SK-N-DZ (cell line): Measurements from ENCODE around the gene CPN2. TPM values are rescaled to one million over a fixed set of nuclear protein-coding genes. Genes with fewer than 3 reads are reported as not detected.

Experiments used
- DNase-seq: peaks from one replicate; pipeline ENCODE4 v3.0.0-alpha.2; 2015; ENCODE audit warnings: low spot score
- polyA plus RNA-seq, 2 experiments: library from polyadenylated mRNA; depleted of rRNA; stranded (reverse); fragments of >200 nt; gene quantifications; 2 replicates each; pipeline ENCODE4 v1.2.3, GENCODE V29; 2014

CPN2 gene
- not detected in 2 replicates for polyA plus RNA-seq (2014; cell fraction: cytosol; rRNA removed)
- not detected in 2 replicates for polyA plus RNA-seq (2014; cell fraction: nucleus; rRNA removed)

- no peak for DNase-seq
Observed at GRCh38 chr3:194351080-194351672, at the start of gene CPN2. CPN2 (minus strand) TSS chr3:194351328; CDS start chr3:194342702, 8,626 bp downstream.

- DNase-seq: no peak
Observed at GRCh38 chr3:194399874-194400411, 48.8 kb upstream of the CPN2 start.

- DNase-seq: no peak
Observed at GRCh38 chr3:194399166-194399565, 48.0 kb upstream of the CPN2 start, which contains the start of gene GP5. GP5 (minus strand) TSS chr3:194399266; CDS start chr3:194398282, 984 bp downstream.

- DNase-seq: no peak
Observed at GRCh38 chr3:194397757-194398312, 46.7 kb upstream of the CPN2 start.

GRCh38 chr3:194396859-194397756 lies 46.0 kb upstream of the CPN2 start:
- DNase-seq: no peak

- DNase-seq: no peak
Observed at GRCh38 chr3:194396539-194396858, 45.4 kb upstream of the CPN2 start.

- peak; percentile 56 for DNase-seq
Observed at GRCh38 chr3:194395778-194396538, 44.8 kb upstream of the CPN2 start.

- DNase-seq: no peak
Observed at GRCh38 chr3:194395212-194395611, 44.1 kb upstream of the CPN2 start.

- DNase-seq: no peak
Observed at GRCh38 chr3:194392576-194392975, 41.4 kb upstream of the CPN2 start.

- DNase-seq: no peak
Observed at GRCh38 chr3:194390835-194391234, 39.7 kb upstream of the CPN2 start.

GRCh38 chr3:194389269-194389668 lies 38.1 kb upstream of the CPN2 start:
- DNase-seq: no peak

- no peak for DNase-seq
Observed at GRCh38 chr3:194387926-194388418, 36.8 kb upstream of the CPN2 start.

- DNase-seq: no peak
Observed at GRCh38 chr3:194387276-194387675, 36.1 kb upstream of the CPN2 start.

- DNase-seq: no peak
Observed at GRCh38 chr3:194386648-194387047, 35.5 kb upstream of the CPN2 start.

- DNase-seq: no peak
Observed at GRCh38 chr3:194386066-194386465, 34.9 kb upstream of the CPN2 start.

GRCh38 chr3:194384569-194385001 lies 33.5 kb upstream of the CPN2 start:
- no peak for DNase-seq

- DNase-seq: no peak
Observed at GRCh38 chr3:194384156-194384555, 33.0 kb upstream of the CPN2 start.

GRCh38 chr3:194383276-194383940 lies 32.3 kb upstream of the CPN2 start:
- no peak for DNase-seq

- DNase-seq: no peak
Observed at GRCh38 chr3:194382892-194383223, 31.7 kb upstream of the CPN2 start.

- no peak for DNase-seq
Observed at GRCh38 chr3:194382196-194382891, 31.2 kb upstream of the CPN2 start.
